Stimulated activated CD4-positive, alpha-beta T cell treated with anti-CD3 and anti-CD28 coated beads, Interleukin-1b, Interleukin-23, amount 100 ng/mL, for 48 hours (primary cell): ENCODE results near the gene SNRNP40.
"Not testable (repeated sequence)": the region's sequence is repeated elsewhere in the genome, so short reads cannot be mapped to it uniquely, and the experiment has no call there.

Source experiments
- DNase-seq: peaks from one replicate; pipeline ENCODE4 v3.0.0-alpha.2; 2020

Gene SNRNP40

DNA sequence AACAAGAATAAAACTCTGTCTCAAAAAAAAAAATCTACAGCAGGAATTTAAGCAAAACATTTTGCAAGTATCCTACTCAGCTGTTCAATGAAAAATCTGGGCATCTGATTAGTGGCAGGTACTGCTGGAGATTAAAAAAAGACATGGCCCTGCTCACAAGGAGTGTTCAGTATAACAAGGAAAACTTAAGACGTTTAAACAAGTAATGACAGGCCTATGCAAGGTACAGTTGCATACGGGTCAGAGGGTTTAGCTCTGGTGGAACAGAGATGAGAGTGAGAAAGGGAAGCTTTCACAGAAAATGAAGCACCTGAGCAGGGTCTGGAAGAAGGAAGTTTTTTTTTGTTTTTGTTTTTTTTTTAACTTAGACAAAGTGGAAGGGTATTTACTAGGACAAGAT, 23.0 kb downstream of the SNRNP40 start:
- no peak for DNase-seq

DNA sequence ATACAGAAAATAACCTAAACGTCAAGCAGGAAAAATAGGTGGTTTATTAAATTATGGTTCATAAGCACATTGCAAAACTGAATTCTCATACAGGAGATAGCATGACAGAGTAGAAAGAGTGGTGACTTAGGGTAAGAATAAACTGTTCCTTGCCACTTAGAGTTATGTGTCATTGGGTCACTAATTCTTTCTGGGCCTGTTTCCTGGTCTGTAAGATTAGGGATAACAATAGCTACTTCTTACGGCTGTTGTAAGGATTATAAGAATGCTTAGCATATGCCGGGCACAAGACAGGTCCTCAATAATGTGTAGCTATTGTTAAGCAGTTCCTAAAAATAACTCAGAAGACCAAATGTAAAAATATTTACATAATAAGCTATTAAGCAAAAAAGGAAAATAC, 24.2 kb downstream of the SNRNP40 start:
- no peak for DNase-seq

DNA sequence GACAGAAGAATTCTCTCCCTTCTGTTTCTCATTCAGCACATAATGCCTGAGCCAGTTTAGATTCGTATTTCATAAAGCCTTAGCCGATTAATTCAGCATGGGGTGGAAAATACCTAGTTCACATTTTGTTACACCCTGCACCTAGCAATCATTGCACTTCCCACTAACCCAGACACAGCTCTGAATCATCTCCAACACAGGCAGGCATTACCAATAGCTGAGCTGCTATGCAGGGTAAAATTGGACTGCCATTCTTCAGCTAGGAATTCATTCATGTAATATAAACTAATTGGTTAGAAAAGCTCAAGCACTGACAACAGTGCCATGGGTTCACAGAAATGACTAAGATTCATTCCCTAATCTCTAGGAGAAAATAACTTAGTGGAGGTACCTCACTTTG, 30.0 kb downstream of the SNRNP40 start:
- no peak for DNase-seq

DNA sequence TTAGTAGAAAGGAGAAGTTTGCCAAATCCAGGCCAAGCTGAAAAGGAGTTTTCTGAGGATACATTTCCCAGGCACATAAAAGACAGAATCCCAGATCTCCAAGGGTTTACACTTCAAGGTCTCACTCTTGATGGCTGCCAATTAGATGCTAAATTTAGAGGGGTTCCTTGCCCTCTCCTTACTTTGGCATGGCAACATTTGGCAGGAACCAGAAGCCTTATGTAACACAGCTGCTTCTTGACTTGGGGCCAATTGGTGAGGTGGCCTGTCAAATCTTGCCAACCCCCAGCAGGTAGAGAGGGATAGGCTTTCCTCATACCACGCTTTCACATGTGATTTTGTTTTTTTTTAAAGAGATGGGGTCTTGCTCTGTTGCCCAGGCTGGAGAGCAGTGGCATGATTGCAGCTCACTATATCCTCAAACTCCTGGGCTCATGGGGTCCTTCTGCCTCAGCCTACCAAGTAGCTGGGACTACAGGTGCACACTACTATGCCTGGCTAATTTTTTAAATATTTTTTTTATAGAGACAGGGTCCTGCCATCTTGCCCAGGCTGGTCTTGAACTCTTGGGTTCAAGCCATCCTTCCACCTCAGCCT, 31.7 kb downstream of the SNRNP40 start:
- no peak for DNase-seq

DNA sequence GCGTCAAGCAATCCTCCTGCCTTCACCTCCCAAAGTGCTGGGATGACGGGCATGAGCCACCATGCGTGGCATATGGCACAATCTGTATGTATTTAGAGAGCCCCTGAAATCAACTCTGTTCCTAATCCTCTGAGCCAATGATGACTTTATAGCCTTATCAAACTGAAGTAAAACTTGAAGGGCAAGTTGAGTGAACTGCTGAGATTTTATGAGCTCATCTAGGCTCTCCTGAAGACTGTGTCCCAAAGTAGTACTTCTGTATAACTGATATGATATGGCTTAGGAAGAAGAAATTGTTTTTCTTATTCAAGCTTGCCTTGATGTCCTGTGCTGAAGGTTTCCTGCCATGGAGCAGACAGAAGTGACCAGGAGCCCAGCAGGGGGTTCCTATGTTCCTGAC, 33.2 kb downstream of the SNRNP40 start:
- no peak for DNase-seq

DNA sequence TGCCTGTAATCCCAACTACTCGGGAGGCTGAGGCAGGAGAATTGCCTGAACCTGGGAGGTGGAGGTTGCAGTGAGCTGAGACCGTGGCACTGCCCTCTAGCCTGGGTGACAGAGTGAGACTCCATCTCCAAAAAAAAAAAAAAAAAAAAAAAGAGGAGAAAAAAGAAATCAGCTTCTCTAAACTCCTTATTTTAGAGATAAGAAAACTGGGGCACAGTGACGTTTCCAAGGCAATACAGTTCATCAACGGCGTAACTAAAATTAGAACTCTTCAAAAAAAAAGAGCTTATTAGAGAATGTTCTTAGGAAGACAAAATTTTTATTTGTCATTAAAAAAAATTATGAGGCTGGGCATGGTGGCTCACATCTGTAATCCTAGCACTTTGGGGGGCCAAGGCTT, 34.2 kb downstream of the SNRNP40 start:
- not testable (repeated sequence) for DNase-seq

DNA sequence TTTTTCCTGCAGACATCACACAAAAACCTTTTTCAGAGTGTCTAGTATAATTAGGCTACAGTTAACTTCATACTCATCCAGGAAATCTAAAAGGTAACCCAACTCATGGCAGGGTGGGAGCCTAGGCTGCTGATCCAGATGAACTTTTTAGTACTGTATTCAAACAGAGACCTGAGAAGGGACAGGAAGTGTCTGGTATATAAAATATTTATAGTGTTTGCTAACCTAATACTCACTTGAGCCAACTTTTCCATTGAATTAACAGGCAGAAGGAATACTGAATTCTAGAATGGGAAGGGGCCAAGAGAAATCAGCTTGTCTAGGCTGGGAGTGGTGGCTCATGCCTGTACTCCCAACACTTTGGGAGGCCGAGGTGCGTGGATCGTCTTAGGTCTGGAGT, 34.7 kb downstream of the SNRNP40 start:
- DNase-seq: no peak

DNA sequence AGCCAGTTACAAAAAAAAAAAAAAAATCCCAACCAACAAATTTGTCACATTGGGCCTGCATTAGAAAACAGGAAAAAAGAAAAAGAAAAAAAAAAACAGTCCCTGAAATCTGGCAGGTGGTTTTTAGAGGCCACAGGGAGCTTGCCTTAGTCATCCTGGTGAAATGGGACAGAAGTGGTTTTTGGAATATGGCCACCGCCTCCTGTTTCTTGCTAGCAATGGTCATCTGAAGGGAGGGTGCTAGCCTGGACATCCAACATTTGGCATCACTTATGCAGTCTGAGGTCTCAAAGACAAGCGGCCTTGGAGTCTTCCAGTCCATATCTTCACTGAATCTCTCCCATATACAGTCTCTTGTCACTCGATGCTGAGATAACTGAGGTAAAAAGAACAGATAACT, 36.8 kb downstream of the SNRNP40 start:
- no peak for DNase-seq

DNA sequence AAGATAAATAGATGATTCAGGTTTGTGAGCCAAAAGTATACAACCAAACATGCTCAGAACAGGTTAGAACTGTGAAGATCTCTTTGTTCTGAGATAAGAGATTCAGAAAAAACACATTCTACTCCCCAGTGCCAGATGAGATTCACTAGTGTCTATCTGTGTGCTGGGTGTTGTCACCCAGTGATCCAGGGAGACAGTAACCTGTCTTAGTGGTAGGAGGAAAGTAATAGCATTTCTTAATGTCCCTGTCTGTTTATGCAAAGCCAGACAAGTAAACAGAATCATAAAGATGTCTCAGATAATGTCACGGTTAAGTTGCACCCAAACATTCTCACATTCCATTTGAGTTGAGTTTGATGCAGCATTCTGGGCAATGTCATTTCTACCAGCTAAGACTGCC, 38.0 kb downstream of the SNRNP40 start:
- no peak for DNase-seq

DNA sequence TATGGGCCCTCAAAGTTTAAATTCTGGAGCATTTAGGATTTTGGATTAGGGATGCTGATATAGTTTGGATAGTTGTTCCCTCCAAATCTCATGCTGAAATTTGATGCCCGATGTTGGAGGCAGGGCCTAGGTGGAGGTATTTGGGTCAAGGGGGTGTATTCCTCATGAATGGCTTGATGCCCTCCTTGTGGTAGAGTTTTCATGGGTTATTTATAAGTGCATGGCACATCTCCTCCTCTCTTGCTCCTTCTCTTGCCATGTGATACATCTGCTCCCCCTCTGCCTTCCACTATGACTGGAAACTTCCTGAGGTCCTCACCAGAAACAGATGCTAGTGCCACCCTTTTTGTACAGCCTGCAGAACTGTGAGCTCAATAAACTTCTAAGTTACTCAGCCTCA, 39.4 kb downstream of the SNRNP40 start:
- no peak for DNase-seq

DNA sequence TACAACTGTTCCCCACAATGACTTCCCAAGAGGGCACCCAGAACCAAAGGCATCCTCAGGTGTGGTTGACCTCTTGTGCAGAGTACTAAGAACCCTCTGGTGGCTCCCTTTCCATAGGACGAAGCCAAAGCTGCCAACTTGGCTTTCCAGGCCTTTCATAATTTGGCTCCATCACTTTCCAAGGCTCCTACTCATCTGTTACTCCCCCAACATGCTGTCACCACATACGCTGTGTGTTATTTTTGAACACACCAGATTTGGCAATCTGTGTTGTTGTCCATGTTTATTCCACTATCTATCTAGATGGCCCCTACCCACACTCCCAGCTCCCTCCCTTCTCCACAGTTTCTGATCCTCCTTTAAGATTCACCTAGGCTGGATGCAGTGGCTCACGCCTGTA, 46.7 kb downstream of the SNRNP40 start:
- DNase-seq: no peak

DNA sequence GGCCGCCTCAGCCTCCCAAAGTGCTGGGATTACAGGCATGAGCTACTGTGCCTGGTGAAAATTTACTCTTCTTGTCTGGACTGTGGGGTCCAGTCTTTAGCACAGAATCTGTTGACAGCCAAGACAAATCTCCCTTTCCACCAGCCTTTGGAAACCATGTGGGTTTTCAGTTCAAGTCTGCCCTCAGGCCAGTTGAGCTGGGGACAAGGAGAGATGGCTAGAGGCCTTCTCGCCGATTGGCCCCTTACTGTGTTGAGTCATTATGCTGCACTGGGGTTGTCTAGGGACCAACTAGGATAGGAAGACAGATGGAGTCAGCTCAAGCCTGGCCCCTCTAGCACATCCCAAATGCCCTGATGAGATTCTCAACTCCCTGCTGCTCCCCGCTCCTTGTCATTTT, 48.3 kb downstream of the SNRNP40 start:
- DNase-seq: no peak

DNA sequence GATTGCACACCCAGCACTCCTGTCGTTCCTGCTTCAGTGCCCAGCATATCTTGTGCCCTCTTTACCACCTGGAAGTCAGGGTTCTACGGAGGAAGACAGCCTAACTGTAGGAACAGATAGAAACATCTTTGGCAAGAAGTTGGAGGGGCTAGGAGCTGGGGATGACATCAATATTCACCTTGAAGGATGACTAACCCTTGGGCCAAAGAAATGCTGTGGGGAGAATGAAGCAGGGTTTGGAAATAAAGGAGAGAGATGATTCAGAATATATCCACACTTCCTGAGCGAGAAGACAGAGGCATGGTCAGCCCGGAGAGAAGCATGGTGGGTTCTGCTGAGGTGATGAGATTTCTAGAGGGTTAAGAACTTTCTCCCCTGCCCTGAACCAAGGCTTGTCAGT, 52.3 kb downstream of the SNRNP40 start:
- DNase-seq: no peak

DNA sequence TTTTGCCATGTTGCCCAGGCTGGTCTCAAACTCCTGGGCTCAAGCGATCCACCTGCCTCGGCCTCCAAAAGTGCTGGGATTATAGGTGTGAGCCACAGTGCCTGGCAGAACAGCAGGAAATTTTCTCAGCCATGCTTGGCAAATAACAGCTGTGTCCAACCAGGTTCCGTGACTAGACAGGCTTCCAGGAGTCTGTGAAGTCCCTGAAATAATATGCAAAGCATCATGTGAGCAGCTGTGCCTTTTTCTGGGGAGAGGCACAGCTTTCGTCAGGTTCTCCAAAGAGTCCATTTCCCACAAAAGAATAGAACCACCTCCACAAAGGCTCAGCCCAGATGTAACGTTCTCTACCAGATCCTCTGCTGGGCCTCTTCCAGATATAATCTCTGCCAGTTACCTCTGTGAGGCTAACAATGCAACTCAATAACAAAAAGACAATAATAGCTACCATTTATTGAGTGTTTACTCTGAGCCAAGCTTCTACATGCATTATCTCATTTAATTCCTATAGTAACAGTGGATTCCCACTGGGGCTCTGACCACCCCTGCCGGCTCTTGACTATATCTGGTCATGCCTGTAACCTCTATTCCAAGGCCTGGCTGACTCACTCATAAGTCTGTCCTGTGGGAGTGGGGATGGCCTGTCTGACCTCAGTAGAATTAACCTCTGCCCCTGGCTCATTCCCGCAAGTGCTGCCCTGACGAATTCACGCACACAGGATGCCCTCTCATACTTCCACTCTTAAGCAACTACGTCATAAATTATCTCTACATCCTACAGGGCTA, 52.9 kb downstream of the SNRNP40 start:
- no peak for DNase-seq

DNA sequence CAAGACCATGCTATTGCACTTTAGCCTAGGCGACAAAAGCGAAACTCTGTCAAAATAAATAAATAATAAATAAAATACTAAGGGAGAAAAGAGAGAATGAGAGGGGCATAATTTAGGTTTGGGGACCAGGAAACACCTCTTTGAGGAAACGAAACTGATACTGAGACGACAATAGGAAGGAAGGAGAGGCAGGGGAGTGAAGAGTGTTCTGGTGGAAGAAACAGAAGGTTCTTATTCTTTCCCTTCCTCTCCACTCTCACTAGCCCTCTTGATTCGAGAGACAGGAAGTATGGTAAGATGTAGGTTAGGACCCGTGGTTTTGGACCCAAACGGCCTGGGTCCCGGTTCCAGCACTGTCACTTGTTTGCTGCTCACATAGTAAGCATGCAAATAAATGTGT, 55.3 kb downstream of the SNRNP40 start:
- DNase-seq: no peak

DNA sequence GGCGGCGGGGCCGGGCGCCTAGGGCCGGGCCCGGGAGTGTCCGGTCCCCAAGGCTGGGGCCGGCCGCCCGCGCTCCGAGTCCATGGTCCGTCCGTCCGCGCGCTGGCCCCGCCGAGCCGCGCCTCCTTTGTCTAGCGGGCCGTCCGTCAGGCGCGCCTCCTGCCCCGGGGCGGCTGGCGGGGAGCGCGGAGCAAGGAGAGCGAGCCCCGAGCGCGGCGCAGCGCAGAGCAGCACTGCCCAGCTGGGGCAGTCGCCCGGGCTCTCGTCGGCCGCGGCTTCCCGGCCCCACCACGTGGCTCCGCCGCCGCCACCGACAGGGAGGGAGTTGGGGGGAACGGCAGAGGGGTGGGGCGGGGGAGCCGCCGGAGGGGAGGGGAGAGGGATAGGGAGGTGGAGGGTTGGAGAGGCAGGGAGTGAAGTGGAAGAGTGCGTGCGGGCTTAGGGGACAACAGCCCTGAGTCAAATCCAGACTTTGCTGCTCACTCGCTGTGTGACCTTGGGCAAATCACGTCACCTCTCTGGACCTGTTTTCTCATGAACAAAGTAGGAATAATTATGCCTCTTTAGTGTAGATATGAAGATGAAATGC, 56.8 kb downstream of the SNRNP40 start, which contains the start of gene NKAIN1:
NKAIN1 (minus strand) TSS at position 235 of the 589 bp plus-strand sequence. CDS start 340 bp downstream, outside the sequence.
- no peak for DNase-seq

DNA sequence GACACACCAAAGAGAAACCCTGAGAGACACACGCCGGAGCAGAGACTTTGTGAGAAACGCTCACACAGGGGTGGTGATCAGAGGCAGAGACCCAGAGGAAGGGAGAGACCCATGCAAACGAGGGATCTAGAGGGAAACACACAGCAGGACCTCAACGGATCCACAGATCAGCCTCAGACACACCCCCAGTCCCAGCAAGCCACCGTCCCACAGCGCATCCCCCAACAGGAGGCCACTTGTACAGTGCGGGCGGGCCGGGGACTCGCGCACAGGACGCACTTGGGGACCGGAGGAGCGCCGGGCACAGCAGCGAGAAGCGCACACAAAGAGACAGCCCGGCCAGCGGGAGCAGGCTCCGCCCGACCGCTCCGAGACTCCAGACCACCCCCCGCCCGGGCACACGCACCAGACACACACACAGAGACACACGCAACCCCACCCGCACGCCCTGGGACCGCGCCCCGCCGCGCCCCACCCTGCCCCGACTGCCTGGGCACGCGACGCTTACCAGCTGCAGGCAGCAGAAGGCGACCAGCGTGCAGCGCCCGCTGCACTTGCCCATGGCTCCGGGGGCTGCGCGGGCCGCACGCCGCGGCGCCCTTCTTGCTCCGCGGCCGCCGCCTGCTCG, 57.5 kb downstream of the SNRNP40 start:
- DNase-seq: no peak

DNA sequence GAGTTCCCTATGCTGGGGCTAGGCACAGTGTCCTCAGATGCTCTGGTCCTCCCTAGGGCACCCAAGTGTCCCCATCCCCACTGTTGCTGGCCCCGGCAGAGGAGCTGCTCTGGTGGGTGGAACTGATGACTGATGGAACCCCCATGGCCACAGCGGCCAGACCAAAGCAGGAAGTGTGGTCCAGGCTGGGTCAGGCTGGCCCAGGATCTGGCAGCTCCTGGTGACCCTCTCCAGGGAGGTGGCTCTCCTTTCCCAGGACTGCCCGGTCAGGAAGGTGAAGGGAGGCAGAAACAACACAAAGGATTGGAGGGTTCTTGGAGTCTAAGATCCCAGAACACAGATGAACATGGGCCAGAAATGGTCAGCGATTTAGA, 58.0 kb downstream of the SNRNP40 start:
- DNase-seq: no peak

DNA sequence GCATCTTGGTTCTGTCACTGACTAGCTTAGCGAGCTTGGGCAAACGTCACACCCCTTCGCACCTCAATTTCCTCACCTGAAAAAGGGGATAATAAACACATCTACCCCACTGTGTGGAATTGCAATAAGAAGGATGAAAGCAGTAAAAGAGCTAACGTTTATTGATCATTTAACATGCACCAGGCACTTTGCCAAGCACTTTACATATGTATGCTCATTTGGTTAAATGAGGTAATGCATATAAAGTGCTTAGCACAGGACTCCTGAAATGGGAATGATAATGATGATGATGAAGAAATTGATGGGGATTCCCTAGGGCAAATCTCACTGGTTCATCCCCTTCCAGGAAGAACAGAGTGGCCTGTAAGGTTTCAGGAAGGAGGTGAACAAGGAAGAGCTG, 61.7 kb downstream of the SNRNP40 start:
- no peak for DNase-seq

DNA sequence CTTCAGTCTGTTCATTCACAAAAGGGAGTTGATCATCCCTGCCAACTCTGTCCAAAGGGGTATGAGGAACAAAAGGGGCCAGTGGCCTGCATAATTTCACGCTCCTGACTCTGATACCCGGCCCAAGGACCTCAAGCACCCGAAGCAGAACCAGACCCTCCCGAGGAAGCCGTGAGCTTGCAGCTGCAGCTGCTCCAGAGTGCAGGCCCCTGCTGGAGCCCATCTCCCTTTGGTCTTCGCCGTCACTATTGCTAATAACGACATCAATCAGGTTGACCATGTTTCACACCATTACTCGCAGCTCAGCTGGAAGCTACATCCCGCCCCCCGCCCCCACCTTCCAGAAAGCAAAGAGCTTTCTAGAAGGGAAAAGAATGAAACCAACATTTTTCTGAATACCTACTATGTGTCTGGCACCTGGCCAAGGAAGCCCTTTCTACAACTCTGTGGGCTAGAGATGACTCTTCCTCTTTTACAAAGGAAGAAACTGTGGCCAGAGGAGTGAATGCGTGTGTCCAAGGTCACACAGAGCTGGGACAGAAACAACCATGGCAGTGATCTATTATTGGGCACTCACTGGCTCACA, 62.4 kb downstream of the SNRNP40 start:
- no peak for DNase-seq

DNA sequence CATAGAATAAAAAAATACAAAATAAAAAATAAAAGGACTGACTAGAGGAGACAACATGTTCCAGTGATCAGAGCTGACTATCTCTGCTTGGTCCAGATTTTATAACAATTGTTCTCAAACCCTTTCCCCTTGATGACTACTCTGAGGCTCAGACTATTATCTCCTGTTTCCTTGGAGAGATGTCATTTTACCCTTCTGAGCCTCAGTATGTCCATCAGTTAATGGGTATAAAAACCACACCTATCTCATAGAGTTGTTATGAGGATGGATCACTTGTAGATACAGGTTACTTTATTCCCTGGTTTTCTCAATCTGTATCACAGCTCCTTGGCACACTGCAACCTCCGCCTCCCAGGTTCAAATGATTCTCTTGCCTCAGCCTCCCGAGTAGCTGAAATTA, 63.9 kb downstream of the SNRNP40 start:
- no peak for DNase-seq

DNA sequence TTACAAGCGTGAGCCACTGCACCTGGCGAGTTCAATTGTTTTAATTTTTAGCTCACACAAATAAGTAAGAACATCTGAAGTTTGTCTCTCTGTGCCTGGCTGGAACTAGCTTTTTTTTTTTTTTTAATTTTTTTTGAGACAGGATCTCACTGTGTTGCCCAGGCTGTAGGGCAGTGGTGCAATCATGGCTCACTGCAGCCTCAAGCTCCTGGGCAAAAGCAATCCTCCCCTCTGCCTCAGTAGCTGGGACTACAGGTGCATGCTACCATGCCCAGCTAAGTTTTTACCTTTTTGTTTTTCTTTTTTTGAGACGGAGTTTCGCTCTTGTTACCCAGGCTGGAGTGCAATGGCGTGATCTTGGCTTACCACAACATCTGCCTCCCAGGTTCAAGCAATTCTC, 64.8 kb downstream of the SNRNP40 start:
- DNase-seq: no peak

DNA sequence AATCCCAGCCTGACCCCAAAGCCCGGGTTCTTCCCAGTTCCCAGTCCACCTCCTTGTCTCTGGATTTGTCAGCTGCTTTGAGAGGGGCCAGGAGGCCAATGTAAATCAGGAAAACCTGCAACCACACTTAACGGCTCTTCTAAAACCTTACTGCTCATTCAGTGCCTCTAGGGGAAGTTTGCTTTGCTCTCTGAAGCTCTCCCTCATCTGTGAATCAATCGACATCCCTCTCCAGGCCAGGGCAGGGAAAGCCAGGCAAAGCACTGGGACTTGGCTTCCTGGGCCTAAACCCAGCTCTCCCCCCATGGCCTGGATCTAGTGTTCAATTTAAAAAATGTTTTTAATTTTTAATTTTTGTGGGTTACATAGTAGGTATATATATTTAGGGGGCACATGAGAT, 66.2 kb downstream of the SNRNP40 start:
- DNase-seq: no peak

DNA sequence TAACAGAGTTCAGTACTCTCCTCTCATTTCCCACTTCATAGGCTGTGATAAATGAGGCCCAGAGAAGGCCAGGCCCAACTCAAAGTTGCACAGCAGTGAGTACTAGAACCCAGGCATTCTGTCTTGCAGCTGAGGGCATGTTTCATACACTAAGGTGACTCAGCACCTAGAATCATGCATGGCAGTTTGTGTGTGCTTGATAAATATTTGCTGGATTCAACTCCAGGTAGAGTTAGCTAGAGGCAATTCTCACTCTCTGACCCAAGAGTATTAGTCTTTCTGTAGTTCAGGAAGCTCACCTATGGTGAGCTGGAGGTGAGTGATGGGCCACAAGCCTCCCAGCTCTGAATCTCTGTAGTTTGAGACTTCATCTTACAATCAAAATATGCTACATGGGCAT, 67.6 kb downstream of the SNRNP40 start:
- DNase-seq: no peak
